BJ (cell line): ENCODE results near the gene KLHL42. TPM values are rescaled to one million over a fixed set of nuclear protein-coding genes. Genes with fewer than 3 reads are reported as not detected.
"Not testable (repeated sequence)": the region's sequence is repeated elsewhere in the genome, so short reads cannot be mapped to it uniquely, and the experiment has no call there.

ENCODE experiments used
- CTCF ChIA-PET: fragments of 350-600 bp; formaldehyde crosslinking; extraction: SDS; loops from one replicate; lab custom pipeline; 2021; ENCODE audit warnings: antibody characterized with exemption, inconsistent platforms; lab: Yijun Ruan, JAX
- POLR2A ChIA-PET: fragments of 300-600 bp; sonication (Branson Sonifier 250); formaldehyde crosslinking; extraction: SDS; loops from one replicate; lab custom pipeline; 2021; ENCODE audit warnings: antibody characterized with exemption; lab: Charles Lee
- DNase-seq: peaks from one replicate; pipeline ENCODE4 v3.0.0-alpha.2; 2011; ENCODE audit warnings: low read depth
- H3K27me3 ChIP-seq: 2 replicates; pipeline ENCODE4 v1.6.0; 2011; ENCODE audit warnings: low read length; ENCODE audit not compliant: control insufficient read depth, insufficient read depth
- H3K36me3 ChIP-seq: 2 replicates; pipeline ENCODE4 v1.5.1; 2011; ENCODE audit warnings: low read length; ENCODE audit not compliant: control insufficient read depth, insufficient read depth
- H3K4me3 ChIP-seq: 2 replicates; pipeline ENCODE4 v1.5.1; 2011; ENCODE audit warnings: low read depth, mild to moderate bottlenecking, control low read depth, low read length
- CTCF ChIP-seq: IDR thresholded peaks from 2 replicates; pipeline ENCODE4 v1.5.1; 2011; ENCODE audit warnings: low read depth, mild to moderate bottlenecking, control low read depth, inconsistent platforms, low read length, moderate library complexity; ENCODE audit not compliant: insufficient read depth
- polyA minus RNA-seq: library from RNA; depleted of rRNA, polyadenylated mRNA; stranded (reverse); fragments of >200 nt; gene quantifications from 2 replicates; pipeline ENCODE4 v1.2.3, GENCODE V29; 2011; rRNA and poly(A)+ RNA removed
- polyA plus RNA-seq: library from polyadenylated mRNA; depleted of rRNA; stranded (reverse); fragments of >200 nt; gene quantifications from 2 replicates; pipeline ENCODE4 v1.2.3, GENCODE V29; 2011; rRNA removed

The KLHL42 gene
- polyA plus RNA-seq (22.6 and 23.6 TPM in 2 replicates), polyA minus RNA-seq (46.6 and 74.3 TPM in 2 replicates)

DNA sequence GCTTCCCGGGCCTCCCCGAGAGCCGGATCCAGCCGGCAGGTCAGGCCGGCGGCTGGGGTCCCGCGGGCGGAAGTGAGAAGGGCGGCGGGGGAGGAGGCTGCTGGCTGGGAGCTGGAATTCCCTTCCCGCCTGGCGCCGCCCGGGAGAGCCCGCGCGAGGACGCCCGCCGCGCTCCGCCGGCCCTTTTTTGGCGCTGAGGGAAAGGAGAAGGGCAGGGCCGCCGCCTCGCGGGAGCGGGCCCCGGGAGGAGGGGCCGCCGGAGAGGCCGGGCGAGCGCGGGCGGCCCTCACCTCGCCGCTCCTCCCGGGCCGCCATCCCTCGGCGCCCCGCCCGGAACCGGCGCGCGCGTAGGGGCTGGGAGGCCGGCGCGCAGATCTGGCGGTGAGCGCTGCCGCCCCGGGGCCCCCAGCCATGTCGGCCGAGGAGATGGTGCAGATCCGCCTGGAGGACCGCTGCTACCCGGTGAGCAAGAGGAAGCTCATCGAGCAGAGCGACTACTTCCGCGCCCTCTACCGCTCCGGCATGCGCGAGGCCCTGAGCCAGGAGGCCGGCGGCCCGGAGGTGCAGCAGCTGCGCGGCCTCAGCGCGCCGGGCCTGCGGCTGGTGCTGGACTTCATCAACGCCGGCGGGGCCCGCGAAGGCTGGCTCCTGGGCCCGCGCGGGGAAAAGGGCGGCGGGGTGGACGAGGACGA lies at the start of gene KLHL42, which contains the start of gene MANSC4:
KLHL42 (plus strand) TSS at position 314 of the 692 bp plus-strand sequence; CDS start at position 412, 98 bp downstream.
MANSC4 (minus strand) TSS at position 317 of the 692 bp plus-strand sequence. CDS start 8,960 bp downstream, outside the sequence.
- Histone ChIP-seq H3K4me3 (peak within 1 kb of the TSS; percentile 78), H3K36me3 (no peaks in the 10 kb centered on the region), H3K27me3 (no peaks in the 10 kb centered on the region)
- CTCF ChIA-PET: interaction anchor here (0.8 to 1.7 kb wide), 6 partner anchors 8 to 398 kb away, joined by 3 to 4 read pairs (median 3); no protein-coding TSS in a partner anchor
- POLR2A ChIA-PET: interaction anchor here (0.6 kb wide), 1 partner anchor 20 kb away, joined by 11 read pairs; no protein-coding TSS in a partner anchor
- peak; percentile 19 for DNase-seq
- TF ChIP-seq CTCF: no peak

DNA sequence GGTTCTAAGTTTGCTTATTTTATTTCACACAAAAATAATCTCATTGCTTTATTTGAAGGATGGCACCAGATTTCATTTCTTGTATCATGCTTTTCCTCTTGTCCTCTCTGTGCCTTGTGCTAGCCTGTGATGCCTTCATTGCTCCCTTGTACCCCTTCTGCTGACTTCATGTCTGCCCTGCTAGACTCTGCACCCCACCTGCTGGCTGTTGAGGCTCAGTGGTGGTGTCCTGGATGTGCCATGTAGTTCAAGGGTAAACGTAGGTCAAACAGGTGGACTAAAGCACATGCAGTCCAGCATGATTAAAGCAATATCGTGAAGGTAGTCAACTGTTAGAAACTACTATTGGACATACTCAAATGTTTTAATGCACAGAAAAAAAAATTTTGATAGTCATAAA lies 47.8 kb upstream of the KLHL42 start:
- TF ChIP-seq CTCF: peak; percentile 43
- H3K36me3 ChIP-seq: no peaks in the 10 kb centered on the region; the same call in 1 of the 2 replicates
- POLR2A ChIA-PET: no interaction called here
- H3K27me3 ChIP-seq: no peaks in the 10 kb centered on the region
- no peak for DNase-seq
- H3K4me3 ChIP-seq: no peak overlapping the region
- CTCF ChIA-PET: interaction anchor here (0.5 to 3.8 kb wide), 17 partner anchors 8 to 1266 kb away, joined by 3 to 21 read pairs (median 4); no protein-coding TSS in a partner anchor

DNA sequence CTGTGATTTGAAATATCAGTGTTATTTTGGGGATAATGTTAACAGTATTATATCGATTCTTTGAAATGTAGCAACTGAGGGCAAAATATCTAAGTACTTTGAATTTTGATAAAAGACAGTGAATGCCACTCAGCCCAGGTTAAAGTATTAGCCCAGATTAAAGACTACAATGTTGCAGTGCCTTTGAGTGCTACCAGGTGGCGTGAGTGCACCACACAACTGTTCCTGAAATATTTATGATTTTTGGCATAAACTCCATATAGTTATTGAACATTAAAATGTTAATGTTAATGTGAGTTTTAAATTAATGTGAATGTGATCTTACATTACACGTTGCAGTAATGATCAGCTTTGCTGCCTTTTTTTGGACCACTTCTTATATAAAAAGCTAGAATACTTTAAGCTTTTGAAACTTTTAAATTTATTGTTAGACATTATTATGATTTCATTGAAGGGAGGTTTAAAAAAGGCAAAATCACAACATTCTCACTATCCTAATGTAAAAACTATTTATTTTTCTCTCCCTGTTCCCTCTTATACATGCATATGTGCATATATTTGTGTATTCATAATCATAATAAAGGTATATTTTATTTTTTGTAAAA lies 46.9 kb upstream of the KLHL42 start:
- ChIA-PET POLR2A (no interaction called here), CTCF (interaction anchor here (0.6 to 3.8 kb wide), 27 partner anchors 10 to 1265 kb away, joined by 3 to 21 read pairs (median 3); partner anchors contain the start of genes KLHL42 and MANSC4)
- Histone ChIP-seq H3K36me3 (no peaks in the 10 kb centered on the region; the same call in 1 of the 2 replicates), H3K4me3 (no peak overlapping the region), H3K27me3 (no peaks in the 10 kb centered on the region)
- DNase-seq: no peak
- TF ChIP-seq CTCF: peak; percentile 85

- H3K27me3 ChIP-seq: no peaks in the 10 kb centered on the region
- CTCF ChIA-PET: interaction anchor here (0.6 to 3.8 kb wide), 25 partner anchors 9 to 1340 kb away, joined by 3 to 21 read pairs (median 3); partner anchors contain the start of genes KLHL42 and MANSC4
- POLR2A ChIA-PET: no interaction called here
- no peak overlapping the region for H3K4me3 ChIP-seq
- no peak for DNase-seq
- no peak for TF ChIP-seq CTCF
- no peaks in the 10 kb centered on the region; the same call in 1 of the 2 replicates for H3K36me3 ChIP-seq
Observed at GRCh38 chr12:27733791-27734190, 46.2 kb upstream of the KLHL42 start.

- POLR2A ChIA-PET: interaction anchor here (0.8 kb wide), 1 partner anchor 1491 kb away, joined by 3 read pairs; no protein-coding TSS in a partner anchor
Observed at GRCh38 chr12:27734321-27734720, 45.7 kb upstream of the KLHL42 start.

More at GRCh38 chr12:27734321-27734720, 45.7 kb upstream of the KLHL42 start:
- CTCF ChIA-PET: interaction anchor here (0.6 to 3.8 kb wide), 6 partner anchors 9 to 1339 kb away, joined by 3 to 21 read pairs (median 6); no protein-coding TSS in a partner anchor
- not testable (repeated sequence) for H3K4me3 ChIP-seq, H3K27me3 ChIP-seq, DNase-seq, H3K36me3 ChIP-seq
